Neural cell (in vitro differentiated cells): ENCODE measurements around the gene EML4. TPM values are rescaled to one million over a fixed set of nuclear protein-coding genes. Genes with fewer than 3 reads are reported as not detected.

Source experiments
- H2AFZ ChIP-seq: fragments of 200-600, 300-800 bp; sonication (generic), shearing (Covaris generic); 2 replicates; pipeline ENCODE4 v1.6.0; 2014; ENCODE audit warnings: low read depth, mild to moderate bottlenecking, antibody characterized with exemption, low read length, moderate library complexity
- H3F3A ChIP-seq: fragments of 200-600 bp; shearing (Covaris generic); 2 replicates; pipeline ENCODE4 v1.6.1; 2016; ENCODE audit warnings: mild to moderate bottlenecking, moderate library complexity, mixed read lengths, antibody characterized with exemption, low read length; ENCODE audit not compliant: insufficient read depth, poor library complexity, severe bottlenecking
- H3K27ac ChIP-seq: fragments of 200-600, 300-800 bp; sonication (generic), shearing (Covaris generic); 2 replicates; pipeline ENCODE4 v1.5.1; 2014; ENCODE audit warnings: mild to moderate bottlenecking, low read length, moderate library complexity
- H3K27me3 ChIP-seq: fragments of 300-800, 200-600 bp; sonication (generic), shearing (Covaris generic); 2 replicates; pipeline ENCODE4 v1.6.0; 2014; ENCODE audit warnings: mild to moderate bottlenecking, low read depth, low read length, moderate library complexity; ENCODE audit not compliant: insufficient read depth
- H3K36me3 ChIP-seq: fragments of 300-800, 200-600 bp; sonication (generic), shearing (Covaris generic); 2 replicates; pipeline ENCODE4 v1.5.1; 2014; ENCODE audit warnings: mild to moderate bottlenecking, antibody characterized with exemption, low read length, moderate library complexity; ENCODE audit not compliant: insufficient read depth
- H3K4me2 ChIP-seq: fragments of 300-800, 200-600 bp; sonication (generic), shearing (Covaris generic); 2 replicates; pipeline ENCODE4 v1.6.0; 2014; ENCODE audit warnings: mild to moderate bottlenecking, low read length
- H3K4me3 ChIP-seq: fragments of 300-800, 200-600 bp; sonication (generic), shearing (Covaris generic); 2 replicates; pipeline ENCODE4 v1.5.1; 2014; ENCODE audit warnings: mild to moderate bottlenecking, low read length, moderate library complexity
- H3K79me2 ChIP-seq: fragments of 200-600 bp; shearing (Covaris generic); replicated peaks from 2 replicates; pipeline ENCODE4 v1.6.0; 2014; ENCODE audit warnings: mild to moderate bottlenecking, low read length, moderate library complexity; ENCODE audit not compliant: insufficient read depth
- H3K9ac ChIP-seq: fragments of 300-800, 200-600 bp; sonication (generic), shearing (Covaris generic); 2 replicates; pipeline ENCODE4 v1.6.1; 2016; ENCODE audit warnings: mild to moderate bottlenecking, low read length, mixed read lengths
- H3K9me2 ChIP-seq: fragments of 200-600 bp; shearing (Covaris generic); 2 replicates; pipeline ENCODE4 v1.6.1; 2016; ENCODE audit warnings: mild to moderate bottlenecking, low read length, mixed read lengths; ENCODE audit not compliant: insufficient read depth
- H3K9me3 ChIP-seq: fragments of 200-600, 300-800 bp; sonication (generic), shearing (Covaris generic); 2 replicates; pipeline ENCODE4 v1.6.1; 2016; ENCODE audit warnings: mild to moderate bottlenecking, mixed run types, low read length, moderate library complexity, mixed read lengths
- H4K20me1 ChIP-seq: fragments of 200-600 bp; shearing (Covaris generic); 2 replicates; pipeline ENCODE4 v1.6.1; 2016; ENCODE audit warnings: mild to moderate bottlenecking, mixed run types; ENCODE audit not compliant: insufficient read depth
- CTCF ChIP-seq: fragments of 450-650 bp; IDR thresholded peaks from 2 replicates; pipeline ENCODE4 v1.5.1; 2014; ENCODE audit warnings: antibody characterized with exemption, mild to moderate bottlenecking, moderate library complexity; ENCODE audit not compliant: poor library complexity, severe bottlenecking
- MXI1 ChIP-seq: fragments of 450-650 bp; conservative IDR thresholded peaks from 2 replicates; pipeline ENCODE4 v1.6.1; 2014; ENCODE audit warnings: antibody characterized with exemption, mild to moderate bottlenecking; ENCODE audit not compliant: poor library complexity, severe bottlenecking
- POLR2AphosphoS5 ChIP-seq: IDR thresholded peaks from 2 replicates; pipeline ENCODE4 v1.6.1; 2012
- RAD21 ChIP-seq: fragments of 450-650 bp; conservative IDR thresholded peaks from 2 replicates; pipeline ENCODE4 v1.6.1; 2014; ENCODE audit warnings: antibody characterized with exemption, mild to moderate bottlenecking, moderate library complexity
- REST ChIP-seq: IDR thresholded peaks from 2 replicates; pipeline ENCODE4 v1.6.1; 2012; ENCODE audit warnings: borderline replicate concordance
- SMC3 ChIP-seq: fragments of 450-650 bp; conservative IDR thresholded peaks from 2 replicates; pipeline ENCODE4 v1.6.1; 2014; ENCODE audit warnings: antibody characterized with exemption, mild to moderate bottlenecking, moderate library complexity; ENCODE audit not compliant: poor library complexity
- TAF1 ChIP-seq: IDR thresholded peaks from 2 replicates; pipeline ENCODE4 v1.6.1; 2012; ENCODE audit warnings: low read depth
- polyA plus RNA-seq: library from polyadenylated mRNA; depleted of rRNA; stranded (reverse); fragments of >200 nt; gene quantifications from 2 replicates; pipeline ENCODE4 v1.2.3, GENCODE V29; 2014

EML4 gene
- polyA plus RNA-seq, 1 donor from 2014 or later, result 33.9 TPM

GRCh38 chr2:42124011-42124785, 45.0 kb upstream of the EML4 start:
- H3K4me2 ChIP-seq, result no peak overlapping the region
- no peaks in the 10 kb centered on the region for H3K27me3 ChIP-seq

More at GRCh38 chr2:42124011-42124785, 45.0 kb upstream of the EML4 start:
- Histone ChIP-seq H3K36me3 (no peaks in the 10 kb centered on the region), H3F3A (no peaks in the 10 kb centered on the region), H3K79me2 (no peaks in the 10 kb centered on the region), H2AFZ (no peak overlapping the region), H3K9me2 (no peaks in the 10 kb centered on the region), H3K9me3 (no peaks in the 10 kb centered on the region), H3K27ac (no peak overlapping the region), H3K4me3 (no peak overlapping the region), H4K20me1 (no peaks in the 10 kb centered on the region), H3K9ac (no peak overlapping the region)
- no peak for TF ChIP-seq SMC3
- no peak for TF ChIP-seq RAD21
- TF ChIP-seq MXI1, result no peak
- no peak for TF ChIP-seq REST
- TF ChIP-seq CTCF, result no peak
- no peak for TF ChIP-seq TAF1
- TF ChIP-seq POLR2AphosphoS5, result no peak
